GM23248 (cell line): Measurements from ENCODE around the gene SLC29A4. TPM values are rescaled to one million over a fixed set of nuclear protein-coding genes. Genes with fewer than 3 reads are reported as not detected.
A peak's percentile ranks its signal among the peaks of the same experiment; 100 is the strongest.
"Not testable (repeated sequence)": the region's sequence is repeated elsewhere in the genome, so short reads cannot be mapped to it uniquely, and the experiment has no call there.

ENCODE experiments used
- DNase-seq: peaks from one replicate; pipeline ENCODE4 v3.0.0-alpha.2; 2015
- H2AFZ ChIP-seq: fragments of 200-600 bp; sonication (generic); 2 replicates; pipeline ENCODE4 v1.6.1; 2016; ENCODE audit warnings: antibody characterized with exemption
- H3F3A ChIP-seq: fragments of 200-600 bp; sonication (generic); 2 replicates; pipeline ENCODE4 v1.6.1; 2016; ENCODE audit warnings: mild to moderate bottlenecking, antibody characterized with exemption, mixed run types; ENCODE audit not compliant: insufficient read depth
- H3K27ac ChIP-seq: fragments of 200-600 bp; sonication (generic); 2 replicates; pipeline ENCODE4 v1.5.1; 2016; ENCODE audit warnings: mild to moderate bottlenecking
- H3K27me3 ChIP-seq: fragments of 200-600 bp; sonication (generic); replicated peaks from 2 replicates; pipeline ENCODE4 v1.6.1; 2016; ENCODE audit warnings: mild to moderate bottlenecking; ENCODE audit not compliant: insufficient read depth
- H3K36me3 ChIP-seq: fragments of 200-600 bp; sonication (generic); 2 replicates; pipeline ENCODE4 v1.6.1; 2016; ENCODE audit warnings: low read depth, mild to moderate bottlenecking
- H3K4me1 ChIP-seq: fragments of 200-600 bp; sonication (generic); 2 replicates; pipeline ENCODE4 v1.6.1; 2016; ENCODE audit warnings: mild to moderate bottlenecking; ENCODE audit not compliant: insufficient read depth
- H3K4me2 ChIP-seq: fragments of 200-600 bp; sonication (generic); one replicate; pipeline ENCODE4 v1.6.1; 2016; ENCODE audit warnings: mild to moderate bottlenecking; ENCODE audit not compliant: unreplicated experiment
- H3K4me3 ChIP-seq: fragments of 200-600 bp; sonication (generic); 2 replicates; pipeline ENCODE4 v1.5.1; 2016; ENCODE audit warnings: mild to moderate bottlenecking
- H3K79me2 ChIP-seq: fragments of 200-600 bp; sonication (generic); 2 replicates; pipeline ENCODE4 v1.6.1; 2016; ENCODE audit warnings: mild to moderate bottlenecking; ENCODE audit not compliant: insufficient read depth
- H3K9ac ChIP-seq: fragments of 200-600 bp; sonication (generic); 2 replicates; pipeline ENCODE4 v1.6.1; 2016; ENCODE audit warnings: mild to moderate bottlenecking
- H3K9me2 ChIP-seq: fragments of 200-600 bp; sonication (generic); 2 replicates; pipeline ENCODE4 v1.6.1; 2016; ENCODE audit warnings: mixed run types, mild to moderate bottlenecking, moderate library complexity; ENCODE audit not compliant: insufficient read depth
- H3K9me3 ChIP-seq: fragments of 200-600 bp; sonication (generic); one replicate; pipeline ENCODE4 v1.6.1; 2017; ENCODE audit warnings: low read depth
- H4K20me1 ChIP-seq: fragments of 200-600 bp; sonication (generic); 2 replicates; pipeline ENCODE4 v1.6.0; 2016; ENCODE audit not compliant: insufficient read depth
- EZH2 ChIP-seq: fragments of 200-600 bp; sonication (generic); IDR thresholded peaks from 2 replicates; pipeline ENCODE4 v1.6.1; 2018; ENCODE audit warnings: antibody characterized with exemption, mild to moderate bottlenecking; ENCODE audit not compliant: insufficient read depth, poor library complexity, severe bottlenecking
- EZH2phosphoT487 ChIP-seq: fragments of 200-600 bp; sonication (generic); IDR thresholded peaks from 2 replicates; pipeline ENCODE4 v1.6.1; 2018; ENCODE audit warnings: antibody characterized with exemption, moderate library complexity, mild to moderate bottlenecking, low read depth; ENCODE audit not compliant: insufficient read depth
- WGBS, 2 experiments: methylation state at CpG; one replicate each; pipeline ENCODE4 v1.1.6; 2015 to 2017; ENCODE audit warnings: low lambda C conversion rate in 2 of 2, low coverage in 1 of 2; ENCODE audit errors: missing lambda C conversion rate in 2 of 2; 5-methylcytosine and 5-hydroxymethylcytosine counted together
- in situ Hi-C: fragments of 300-500 bp; cut with MboI; formaldehyde crosslinking; loops from 2 replicates; pipeline ENCODE4 v1.15.0; 2020
- polyA plus RNA-seq: library from polyadenylated mRNA; unstranded; fragments of >200 nt; fragmentation: Nextera tagmentation; extraction: Ambion mirVana; gene quantifications from 2 replicates; pipeline ENCODE4 v1.2.1, GENCODE V29; 2016
- total RNA-seq: library from RNA; depleted of rRNA; stranded (reverse); fragments of >200 nt; shearing (Covaris generic); gene quantifications from 2 replicates; pipeline ENCODE4 v1.2.3, GENCODE V29; 2014

Gene SLC29A4
- total and polyA plus RNA-seq, 2 experiments from 2014 or later: 0.35 to 1.2 TPM

GRCh38 chr7:5266191-5267028 lies 16.3 kb upstream of the SLC29A4 start:
- Histone ChIP-seq H3K27ac (no peak overlapping the region), H3K4me3 (no peak overlapping the region), H3K27me3 (0 out of 2 replicates have a peak, but pooled peaks cover 3% of the 10 kb centered on the region), H2AFZ (no peak overlapping the region), H3K9me3 (no peaks in the 10 kb centered on the region), H3K4me1 (no peaks in the 10 kb centered on the region), H4K20me1 (no peaks in the 10 kb centered on the region), H3K36me3 (no peaks in the 10 kb centered on the region), H3F3A (no peaks in the 10 kb centered on the region), H3K4me2 (no peak overlapping the region), H3K79me2 (no peaks in the 10 kb centered on the region), H3K9me2 (no peaks in the 10 kb centered on the region), H3K9ac (no peak overlapping the region)
- TF ChIP-seq EZH2phosphoT487 (no peak), EZH2 (no peak)
- DNase-seq: no peak
- in situ Hi-C loops: no loop called here
- 62 to 67% methylated on average over 19 to 20 of the region's 20 CpGs for WGBS, 2 experiments

DNA sequence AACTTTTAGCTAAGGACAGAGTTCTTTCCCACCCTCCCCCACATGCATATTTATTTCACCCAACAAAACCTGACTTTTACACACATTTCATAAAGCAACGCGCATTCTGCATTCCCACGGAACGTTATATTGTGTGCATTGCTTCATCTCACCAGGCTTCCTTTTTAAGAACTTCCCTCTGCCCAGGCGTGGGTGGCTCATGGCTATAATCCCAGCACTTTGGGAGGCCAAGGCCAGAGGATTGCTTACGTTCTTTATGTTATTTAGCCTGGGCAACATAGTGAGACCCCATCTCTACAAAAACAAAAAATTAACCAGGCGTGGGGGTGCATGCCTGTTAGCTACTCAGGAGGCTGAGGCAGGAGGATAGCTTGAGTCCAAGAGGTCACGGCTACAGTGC lies 14.9 kb upstream of the SLC29A4 start:
- WGBS, 2 experiments: 64 to 65% methylated on average over 8 of the region's 8 CpGs
- H3F3A ChIP-seq, H3K9me3 ChIP-seq, H3K9me2 ChIP-seq, H3K9ac ChIP-seq, H3K4me2 ChIP-seq, H3K4me1 ChIP-seq, H3K27ac ChIP-seq, DNase-seq, H3K4me3 ChIP-seq, H3K27me3 ChIP-seq, H2AFZ ChIP-seq, in situ Hi-C loops, H4K20me1 ChIP-seq, H3K36me3 ChIP-seq, H3K79me2 ChIP-seq: not testable (repeated sequence)

DNA sequence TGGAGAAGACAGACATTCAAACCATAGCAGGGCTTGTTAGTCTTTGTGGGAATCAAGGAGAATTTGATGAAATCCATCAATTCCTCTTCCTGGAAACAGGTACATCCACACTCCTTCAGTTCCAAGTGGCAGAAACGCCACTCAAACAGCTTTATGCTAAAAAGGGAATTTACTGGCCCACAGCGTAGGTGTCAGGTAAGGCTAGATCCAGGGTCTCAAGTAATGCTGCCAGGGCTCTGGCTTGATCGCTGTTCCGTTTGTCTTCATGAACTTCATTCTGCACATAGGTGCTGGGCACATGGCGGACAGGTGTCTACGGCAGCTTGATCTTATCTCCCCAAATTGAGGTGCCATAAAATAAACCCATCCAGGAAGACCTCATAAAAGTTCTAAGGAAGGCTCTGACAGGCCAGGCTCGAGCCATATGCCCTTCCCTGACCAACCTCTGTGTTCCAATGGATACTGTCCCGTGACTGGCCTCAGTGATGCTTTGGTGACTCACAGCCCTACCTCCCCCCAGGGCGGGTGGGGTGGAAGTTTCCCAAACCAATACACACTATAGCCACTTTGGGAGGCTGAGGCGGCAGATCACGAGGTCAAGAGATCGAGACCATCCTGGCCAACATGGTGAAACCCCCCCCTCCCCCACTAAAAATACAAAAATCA lies 12.6 kb upstream of the SLC29A4 start:
- H3K27ac ChIP-seq, H3K4me1 ChIP-seq, H3K36me3 ChIP-seq, H3F3A ChIP-seq, H3K79me2 ChIP-seq, in situ Hi-C loops, H3K4me3 ChIP-seq, H3K9ac ChIP-seq, H4K20me1 ChIP-seq, H3K9me2 ChIP-seq, H3K4me2 ChIP-seq, H2AFZ ChIP-seq, H3K9me3 ChIP-seq: not testable (repeated sequence)
- H3K27me3 ChIP-seq: peaks cover 17% of the 10 kb centered on the region
- WGBS, 2 experiments: 73 to 78% methylated on average over 12 of the region's 12 CpGs
- peak; percentile 28 for DNase-seq

GRCh38 chr7:5270788-5271187 lies 12.0 kb upstream of the SLC29A4 start:
- Histone ChIP-seq H3K9me3 (no peaks in the 10 kb centered on the region), H3K9ac (no peak overlapping the region), H3K4me2 (no peak overlapping the region), H3K27ac (no peak overlapping the region), H3K36me3 (no peaks in the 10 kb centered on the region), H2AFZ (no peak overlapping the region), H4K20me1 (no peaks in the 10 kb centered on the region), H3K4me1 (no peaks in the 10 kb centered on the region), H3K9me2 (no peaks in the 10 kb centered on the region), H3K27me3 (peaks cover 18% of the 10 kb centered on the region), H3K79me2 (no peaks in the 10 kb centered on the region), H3F3A (no peaks in the 10 kb centered on the region), H3K4me3 (no peak overlapping the region)
- DNase-seq: no peak
- in situ Hi-C loops: no loop called here
- 11 to 12% methylated on average over 5 to 6 of the region's 6 CpGs for WGBS, 2 experiments
- TF ChIP-seq EZH2: no peak
- TF ChIP-seq EZH2phosphoT487: no peak

DNA sequence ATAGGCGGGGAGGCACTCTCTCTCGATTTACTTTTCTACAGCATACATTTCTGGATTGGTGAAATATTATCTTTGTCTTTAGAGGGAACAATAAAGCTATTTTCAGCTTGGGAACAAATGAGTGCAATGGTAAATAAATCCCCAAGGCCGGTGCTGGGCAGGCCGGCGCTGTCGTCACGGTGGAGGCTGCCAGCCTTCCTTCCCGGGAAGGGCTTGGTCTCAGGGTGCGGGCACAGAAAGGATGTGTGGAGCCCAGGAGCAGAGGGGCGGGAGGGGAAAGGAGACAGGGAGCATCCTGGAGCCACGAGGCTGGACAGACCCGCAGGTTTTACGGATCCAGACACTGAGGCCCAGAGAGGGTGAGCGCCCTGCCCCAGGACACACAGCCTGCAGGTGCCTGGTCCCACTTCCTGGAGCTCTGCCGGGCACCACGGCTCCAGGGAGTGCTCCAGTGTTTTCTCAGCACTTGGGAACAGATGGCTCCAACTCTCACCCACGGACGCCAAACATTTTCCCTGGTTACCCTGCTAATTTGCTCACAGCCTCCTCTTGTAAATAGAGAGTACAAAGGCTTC lies 8.8 kb upstream of the SLC29A4 start:
- in situ Hi-C loops, H3K9ac ChIP-seq, H3K4me3 ChIP-seq, H2AFZ ChIP-seq, H3K4me1 ChIP-seq, H3K36me3 ChIP-seq, H3K9me3 ChIP-seq, H3K4me2 ChIP-seq, H3K27ac ChIP-seq, H3F3A ChIP-seq, H3K79me2 ChIP-seq, DNase-seq, H3K9me2 ChIP-seq, H4K20me1 ChIP-seq: not testable (repeated sequence)
- WGBS, 2 experiments: 17 to 18% methylated on average over 18 of the region's 18 CpGs
- peaks cover 27% of the 10 kb centered on the region for H3K27me3 ChIP-seq
